Right cardiac atrium (tissue), 5 donors: Measurements from ENCODE around the gene TMPRSS9. TPM values are rescaled to one million over a fixed set of nuclear protein-coding genes. Genes with fewer than 3 reads are reported as not detected.
A peak's percentile ranks its signal among the peaks of the same experiment; 100 is the strongest.
"Not testable (repeated sequence)": the region's sequence is repeated elsewhere in the genome, so short reads cannot be mapped to it uniquely, and the experiment has no call there.

Experiments used
- ATAC-seq, 2 donors: fragments of 200-7000 bp; cut with Tn5 transposase; one replicate each; pipeline versions ENCODE4 v1.8.0 to v1.9.1; 2020; ENCODE audit warnings: moderate library complexity in 2 of 2, mild to moderate bottlenecking in 1 of 2
- DNase-seq, 3 donors: peaks; one replicate each; pipeline ENCODE4 v3.0.0-alpha.2; 2020
- H3K27ac ChIP-seq: one replicate; pipeline ENCODE4 v1.5.1; 2013; ENCODE audit warnings: mild to moderate bottlenecking, low read length, control low read depth, moderate library complexity
- H3K27me3 ChIP-seq: one replicate; pipeline ENCODE4 v1.6.1; 2013; ENCODE audit not compliant: control insufficient read depth, insufficient read depth
- H3K4me1 ChIP-seq: one replicate; pipeline ENCODE4 v1.6.1; 2013; ENCODE audit warnings: low read length; ENCODE audit not compliant: control insufficient read depth, insufficient read depth
- H3K4me3 ChIP-seq: one replicate; pipeline ENCODE4 v1.5.1; 2013; ENCODE audit warnings: low read length, control low read depth
- H3K9me3 ChIP-seq: one replicate; pipeline ENCODE4 v1.6.1; 2013; ENCODE audit warnings: low read length; ENCODE audit not compliant: control insufficient read depth
- WGBS: extraction: QIAGEN DNeasy Blood & Tissue Kit; methylation state at CpG from one replicate; pipeline ENCODE4 v1.1.7; 2013; 5-methylcytosine and 5-hydroxymethylcytosine counted together
- intact Hi-C, 4 donors: fragments of 100-400 bp; cut with DNase I; formaldehyde crosslinking; loops; one replicate each; pipeline versions ENCODE4 v1.11.0 to v1.14.0; 2022 to 2023
- polyA plus RNA-seq: library from polyadenylated mRNA; stranded (reverse); fragments of 200-250 nt; gene quantifications from one replicate; pipeline ENCODE4 v1.2.3, GENCODE V29; 2013
- total RNA-seq, 4 donors: library from RNA; stranded (reverse); fragmentation: NEBNext Ultra II Directional; extraction: Animal tissue kit (Norgen Biotek cat#: 25700); gene quantifications; one replicate each; pipeline ENCODE4 v1.2.1, GENCODE V29; 2021
- donor health status: healthy with polysubstance abuse.
- donor health status: DM: no; HTN: yes; CAD: no.
- donor health status: DM: no; HTN: no; CAD: no.
- donor health status: DM: no; HTN: yes; CAD: no; lungs with severe emphysema.
- donor health status: DM: yes; HTN: yes; CAD: no.

The TMPRSS9 gene
- total and polyA plus RNA-seq, 5 donors: 0.09 to 0.12 TPM; not detected in 3

GRCh38 chr19:2385053-2385721, 25.1 kb downstream of the TMPRSS9 start:
- Histone ChIP-seq H3K4me3 (no peak overlapping the region), H3K9me3 (no peaks in the 10 kb centered on the region), H3K27me3 (no peaks in the 10 kb centered on the region), H3K4me1 (no peaks in the 10 kb centered on the region), H3K27ac (no peak overlapping the region)
- intact Hi-C loops: loop anchor here in 1 of 4 donors (10.0 kb wide), 1 partner anchor 230 kb away; the partner anchor contains the start of gene AP3D1
- 21% methylated on average over 37 of the region's 37 CpGs for WGBS
- no peak for DNase-seq
- ATAC-seq: no peak

GRCh38 chr19:2387367-2388288, 27.6 kb downstream of the TMPRSS9 start:
- 64% methylated on average over 20 of the region's 20 CpGs for WGBS
- H3K4me1 ChIP-seq: no peaks in the 10 kb centered on the region
- intact Hi-C loops: loop anchor here in 1 of 4 donors (10.0 kb wide), 1 partner anchor 233 kb away; the partner anchor contains the start of gene AP3D1
- H3K27me3 ChIP-seq: no peaks in the 10 kb centered on the region
- DNase-seq (no peak), ATAC-seq (no peak)
- no peak overlapping the region for H3K4me3 ChIP-seq
- H3K9me3 ChIP-seq: no peaks in the 10 kb centered on the region
- no peak overlapping the region for H3K27ac ChIP-seq

- no peaks in the 10 kb centered on the region for H3K27me3 ChIP-seq
- H3K9me3 ChIP-seq: no peaks in the 10 kb centered on the region
- DNase-seq (no peak), ATAC-seq (no peak)
- H3K4me1 ChIP-seq: no peaks in the 10 kb centered on the region
- intact Hi-C loops: loop anchor here in 1 of 4 donors (10.0 kb wide), 1 partner anchor 235 kb away; the partner anchor contains the start of gene AP3D1
- H3K4me3 ChIP-seq: no peak overlapping the region
- H3K27ac ChIP-seq: no peak overlapping the region
- 85% methylated on average over 21 of the region's 21 CpGs for WGBS
Observed at GRCh38 chr19:2389594-2389993, 29.5 kb downstream of the TMPRSS9 start.

- Histone ChIP-seq H3K9me3 (no peaks in the 10 kb centered on the region), H3K27me3 (no peaks in the 10 kb centered on the region), H3K27ac (no peak overlapping the region), H3K4me3 (no peak overlapping the region), H3K4me1 (no peaks in the 10 kb centered on the region)
- no peak for DNase-seq
- 8% methylated on average over 10 of the region's 10 CpGs for WGBS
- ATAC-seq: peak; percentile 68
- intact Hi-C loops: loop anchor here in 1 of 4 donors (10.0 kb wide), 1 partner anchor 106 kb away; the partner anchor contains the start of gene PEAK3
Observed at GRCh38 chr19:2391118-2391725, 31.2 kb downstream of the TMPRSS9 start.

DNA sequence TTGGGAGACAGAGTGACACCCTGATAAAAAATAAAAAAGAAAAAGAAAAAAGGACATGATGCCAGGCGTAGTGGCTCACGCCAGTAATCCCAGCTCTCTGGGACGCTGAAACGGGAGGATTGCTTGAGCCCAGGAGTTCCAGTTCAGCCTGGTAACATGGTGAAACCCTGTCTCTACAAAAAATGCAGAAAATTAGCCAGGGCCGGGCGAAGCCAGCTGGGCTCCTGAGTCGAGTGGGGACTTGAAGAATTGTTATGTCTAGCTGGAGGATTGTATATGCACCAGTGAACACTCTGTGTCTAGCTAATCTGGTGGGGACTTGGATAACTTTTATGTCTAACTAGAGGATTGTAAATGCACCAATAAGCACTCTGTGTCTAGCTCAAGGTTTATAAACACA, 32.3 kb downstream of the TMPRSS9 start:
- WGBS: 65% methylated on average over 7 of the region's 7 CpGs
- Histone ChIP-seq H3K27ac (no peak overlapping the region), H3K9me3 (no peaks in the 10 kb centered on the region), H3K27me3 (no peaks in the 10 kb centered on the region), H3K4me1 (no peaks in the 10 kb centered on the region), H3K4me3 (no peak overlapping the region)
- no peak for ATAC-seq
- intact Hi-C loops: loop anchor here in 1 of 4 donors (10.0 kb wide), 1 partner anchor 108 kb away; the partner anchor contains the start of gene PEAK3
- no peak for DNase-seq

- ATAC-seq, DNase-seq, H3K4me1 ChIP-seq, H3K9me3 ChIP-seq, H3K4me3 ChIP-seq, H3K27ac ChIP-seq, H3K27me3 ChIP-seq: not testable (repeated sequence)
- intact Hi-C loops: loop anchor here in 1 of 4 donors (10.0 kb wide), 1 partner anchor 108 kb away; the partner anchor contains the start of gene PEAK3
- 74% methylated on average over 8 of the region's 8 CpGs for WGBS
Observed at GRCh38 chr19:2392899-2393298, 32.8 kb downstream of the TMPRSS9 start.

DNA sequence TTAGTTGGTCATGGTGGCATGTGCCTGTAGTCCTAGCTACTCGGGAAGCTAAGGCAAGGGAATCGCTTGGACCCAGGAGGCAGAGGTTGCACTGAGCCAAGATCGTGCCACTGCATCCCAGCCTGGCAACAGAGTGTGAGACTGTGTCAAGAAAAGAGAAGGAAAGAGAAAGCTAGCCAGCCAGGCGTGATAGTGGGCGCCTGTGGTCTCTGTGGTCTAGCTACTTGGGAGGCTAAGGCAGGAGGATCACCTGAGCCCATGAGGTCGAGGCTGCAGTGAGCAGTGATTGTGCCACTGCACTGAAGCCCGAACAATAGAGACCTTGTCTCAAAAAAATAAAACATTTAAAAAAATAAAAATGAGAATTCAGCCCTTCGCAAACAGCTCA, 34.0 kb downstream of the TMPRSS9 start:
- Histone ChIP-seq H3K9me3 (no peaks in the 10 kb centered on the region), H3K4me3 (no peak overlapping the region), H3K4me1 (no peaks in the 10 kb centered on the region), H3K27me3 (no peaks in the 10 kb centered on the region), H3K27ac (no peak overlapping the region)
- intact Hi-C loops: loop anchor here in 1 of 4 donors (10.0 kb wide), 1 partner anchor 109 kb away; the partner anchor contains the start of gene PEAK3
- DNase-seq: no peak
- WGBS: 67% methylated on average over 8 of the region's 8 CpGs
- no peak for ATAC-seq

DNA sequence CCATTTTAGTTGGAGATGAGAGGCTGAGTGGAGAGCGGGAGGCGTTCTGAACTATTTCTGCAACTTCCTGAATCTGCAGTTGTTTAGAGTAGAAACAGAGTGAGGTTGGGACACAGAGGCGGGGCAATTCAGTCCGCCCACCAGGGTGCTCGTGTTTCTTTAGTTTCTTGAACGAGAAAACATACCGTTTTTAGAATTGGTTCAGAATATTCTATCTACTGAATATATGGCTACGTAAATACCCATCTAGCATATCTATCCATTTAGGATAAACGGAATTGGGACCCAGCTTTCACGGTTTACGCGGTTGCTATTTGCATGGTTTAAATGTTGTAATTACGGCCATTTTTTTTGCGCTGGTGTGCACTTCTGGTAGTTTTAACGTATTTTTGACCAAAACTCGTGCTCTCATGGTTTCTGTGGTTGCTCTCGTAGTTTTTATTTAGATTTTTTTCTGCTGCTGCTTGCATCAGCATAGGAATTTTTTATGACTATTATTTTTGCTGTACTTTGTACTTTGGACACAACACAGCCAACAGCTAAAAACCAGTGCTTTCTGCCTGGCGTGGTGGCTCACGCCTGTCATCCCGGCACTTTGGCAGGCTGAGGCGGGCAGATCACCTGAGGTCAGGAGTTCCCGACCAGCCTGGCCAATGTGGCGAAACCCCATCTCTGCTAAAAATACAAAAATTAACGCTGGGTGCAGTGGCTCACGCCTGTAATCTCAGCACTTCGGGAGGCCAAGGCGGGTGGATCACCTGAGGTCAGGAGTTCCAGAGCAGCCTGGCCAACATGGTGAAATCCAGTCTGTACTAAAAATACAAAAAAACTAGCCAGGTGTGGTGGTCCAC, 34.6 kb downstream of the TMPRSS9 start:
- Histone ChIP-seq H3K4me1 (no peaks in the 10 kb centered on the region), H3K27me3 (no peaks in the 10 kb centered on the region), H3K9me3 (no peaks in the 10 kb centered on the region), H3K4me3 (no peak overlapping the region), H3K27ac (no peak overlapping the region)
- ATAC-seq: no peak
- peak in 1 of 3 donors; percentile 42 for DNase-seq
- intact Hi-C loops: loop anchor here in 1 of 4 donors (10.0 kb wide), 1 partner anchor 110 kb away; the partner anchor contains the start of gene PEAK3
- WGBS: 68% methylated on average over 27 of the region's 27 CpGs

GRCh38 chr19:2395293-2395829, 35.3 kb downstream of the TMPRSS9 start:
- not testable (repeated sequence) for H3K4me1 ChIP-seq, ATAC-seq, H3K27ac ChIP-seq, H3K9me3 ChIP-seq, H3K4me3 ChIP-seq, H3K27me3 ChIP-seq
- intact Hi-C loops: loop anchor here in 1 of 4 donors (10.0 kb wide), 1 partner anchor 111 kb away; the partner anchor contains the start of gene PEAK3
- DNase-seq: peak in 1 of 3 donors; percentile 44
- 77% methylated on average over 18 of the region's 18 CpGs for WGBS
